GM19455 (cell line): ENCODE data around the gene KRTAP2-1.
"Not testable (repeated sequence)": the region's sequence is repeated elsewhere in the genome, so short reads cannot be mapped to it uniquely, and the experiment has no call there.

ENCODE experiments used
- ATAC-seq: cut with Tn5 transposase; IDR thresholded peaks from one replicate; pipeline ENCODE4 v1.9.1; 2021; ENCODE audit not compliant: unreplicated experiment

The KRTAP2-1 gene

DNA sequence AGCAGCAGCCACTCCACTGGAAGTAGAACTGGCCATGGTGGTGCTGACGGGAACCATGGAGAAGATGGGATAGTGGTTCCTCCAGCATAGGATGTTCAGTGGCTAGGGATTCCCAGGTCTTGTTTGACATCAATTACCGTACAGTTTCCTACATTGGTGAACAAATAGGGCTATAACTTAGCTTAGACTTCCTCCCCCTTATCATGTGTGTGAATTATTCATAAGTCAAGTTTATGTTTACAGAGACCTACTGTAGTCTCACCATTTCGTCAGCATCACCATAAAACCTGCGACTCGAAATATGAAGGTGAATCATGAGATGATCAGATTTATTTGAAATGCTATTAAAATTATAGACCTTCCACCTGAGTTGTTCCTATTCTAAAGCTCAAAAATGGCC is 11.6 kb upstream of the KRTAP2-1 start:
- ATAC-seq, result no peak

DNA sequence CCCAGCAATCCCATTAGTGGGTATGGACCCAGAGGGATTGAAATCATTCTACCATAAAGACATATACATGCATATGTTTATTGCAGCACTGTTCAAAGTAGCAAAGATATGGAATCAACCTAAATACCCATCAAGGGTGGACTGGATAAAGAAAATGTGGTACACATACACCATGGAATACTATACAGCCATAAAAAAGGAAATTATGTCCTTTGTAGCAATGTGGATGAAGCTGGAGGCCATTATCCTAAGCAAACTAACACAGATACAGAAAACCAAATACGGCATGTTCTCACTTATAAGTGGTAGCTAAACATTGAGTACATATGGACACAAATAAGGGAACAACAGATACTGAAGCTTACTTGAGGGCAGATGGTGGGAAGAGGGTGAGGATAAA is 10.4 kb upstream of the KRTAP2-1 start:
- ATAC-seq, result no peak

GRCh38 chr17:41055130-41055529 is 8.0 kb upstream of the KRTAP2-1 start, which contains the start of gene KRTAP2-2:
Gene KRTAP2-2, minus strand, starts transcription at chr17:41055230. Its CDS starts 19 bp downstream, at chr17:41055211.
- ATAC-seq, result not testable (repeated sequence)

DNA sequence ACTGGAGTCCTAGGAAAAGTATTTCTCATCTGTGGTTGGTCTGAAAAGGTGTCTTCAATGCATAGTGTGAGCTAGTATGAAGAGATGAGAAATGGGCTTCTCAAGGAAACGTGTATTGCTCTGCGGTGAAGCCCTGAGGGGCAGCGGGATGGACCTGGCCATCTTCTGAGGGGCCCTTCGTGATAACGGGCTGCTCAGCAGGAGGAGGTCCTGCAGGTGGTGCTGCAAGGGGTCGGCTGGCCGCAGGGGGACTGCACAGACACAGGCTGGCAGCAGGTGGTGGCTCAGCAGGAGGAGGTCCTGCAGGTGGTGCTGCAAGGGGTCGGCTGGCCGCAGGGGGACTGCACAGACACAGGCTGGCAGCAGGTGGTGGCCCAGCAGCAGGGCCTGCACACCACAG is 7.4 kb upstream of the KRTAP2-1 start:
- ATAC-seq, result not testable (repeated sequence)

GRCh38 chr17:41054025-41054424 is 6.9 kb upstream of the KRTAP2-1 start:
- no peak for ATAC-seq

DNA sequence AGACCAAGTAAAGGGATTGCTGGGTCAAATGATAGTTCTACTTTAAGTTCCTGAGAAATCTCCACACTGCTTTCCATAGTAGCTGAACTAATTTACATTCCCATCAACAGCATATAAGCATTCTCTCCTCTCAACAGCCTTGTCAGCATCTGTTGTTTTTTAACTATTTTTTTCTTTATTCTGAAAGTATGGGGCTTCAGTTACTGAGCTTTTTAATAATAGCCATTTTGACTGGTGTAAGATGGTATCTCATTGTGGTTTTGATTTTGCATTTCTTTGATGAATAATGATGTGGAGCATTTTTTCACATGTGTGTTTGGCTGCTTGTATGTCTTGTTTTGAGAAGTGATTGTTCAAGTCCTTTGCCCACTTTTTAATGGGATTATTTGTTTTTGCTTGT is 5.5 kb upstream of the KRTAP2-1 start:
- no peak for ATAC-seq

DNA sequence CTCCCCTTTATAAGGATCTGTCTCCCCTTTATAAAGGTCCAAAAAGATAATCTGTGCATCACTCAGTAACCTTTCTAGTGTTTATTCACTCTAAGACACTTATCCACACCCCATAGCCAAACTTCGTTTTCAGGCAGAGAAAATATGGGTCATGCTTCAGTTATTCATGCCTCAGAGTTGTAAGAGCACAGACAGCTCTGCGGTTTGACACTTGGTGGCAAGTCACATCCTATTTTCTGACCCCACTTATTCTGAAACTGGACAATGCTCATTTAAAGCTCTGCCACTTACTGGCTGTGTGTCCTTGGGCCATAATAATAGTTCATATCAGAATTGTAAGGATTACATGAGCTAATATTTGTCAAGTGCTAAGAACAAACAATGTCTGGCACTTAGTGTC is 2.0 kb upstream of the KRTAP2-1 start:
- no peak for ATAC-seq

DNA sequence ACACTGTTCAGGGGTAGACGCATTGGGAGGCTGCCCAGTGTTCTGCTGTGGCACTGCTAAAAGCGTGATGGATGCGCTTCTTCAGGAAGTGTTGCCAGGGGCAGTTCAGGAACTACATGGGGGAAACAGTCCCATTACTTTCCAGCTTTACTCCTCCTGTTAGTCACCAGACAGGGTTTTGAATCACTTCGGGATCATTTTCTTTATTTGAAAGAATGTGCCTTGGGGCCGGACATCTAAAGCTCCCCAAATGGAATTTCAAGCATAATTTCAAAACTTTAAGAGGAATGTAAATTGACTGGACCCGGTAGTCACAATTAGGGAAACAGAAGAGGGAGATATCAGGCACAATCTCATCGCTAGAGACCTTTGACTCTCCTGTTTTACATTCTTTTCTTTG is 1.3 kb upstream of the KRTAP2-1 start:
- no peak for ATAC-seq

- no peak for ATAC-seq
Measured at GRCh38 chr17:41042953-41043352, 4.2 kb downstream of the KRTAP2-1 start.

- ATAC-seq, result not testable (repeated sequence)
Measured at GRCh38 chr17:41040783-41041571, 6.1 kb downstream of the KRTAP2-1 start, which contains the start of gene KRTAP1-1. Gene KRTAP1-1, minus strand, starts transcription at chr17:41041450. Its CDS starts 53 bp downstream, at chr17:41041397.

- no peak for ATAC-seq
Measured at GRCh38 chr17:41037853-41038350, 9.2 kb downstream of the KRTAP2-1 start.

DNA sequence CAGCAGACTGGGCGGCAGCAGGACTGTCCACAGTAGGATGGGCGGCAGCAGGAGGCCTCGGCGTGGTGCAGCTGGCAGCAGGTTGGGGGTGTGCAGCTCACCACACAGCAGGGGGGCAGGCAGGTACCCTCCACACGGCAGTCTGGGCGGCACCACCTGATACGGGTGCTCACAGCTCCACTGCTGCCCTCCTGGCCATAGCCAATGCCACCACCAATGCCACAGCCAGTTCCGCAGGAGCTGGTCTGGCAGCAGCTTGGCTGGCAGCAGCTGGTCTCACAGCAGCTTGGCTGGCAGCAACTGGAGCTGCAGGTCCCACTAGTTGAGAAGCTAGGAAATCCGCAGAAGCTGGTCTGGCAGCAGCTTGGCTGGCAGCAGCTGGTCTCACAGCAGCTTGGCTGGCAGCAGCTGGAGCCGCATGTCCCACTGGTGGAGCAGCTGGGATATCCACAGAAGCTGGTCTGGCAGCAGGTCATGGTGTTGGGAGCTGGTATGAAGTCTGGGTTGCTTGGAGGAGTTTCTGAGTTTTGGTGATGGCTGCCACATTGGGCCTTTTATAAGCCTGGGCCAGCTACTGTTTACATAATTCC is 12.7 kb downstream of the KRTAP2-1 start, which contains the start of gene KRTAP1-3:
KRTAP1-3 (minus strand) TSS at position 529 of the 590 bp plus-strand sequence; CDS start at position 476, 53 bp downstream.
- not testable (repeated sequence) for ATAC-seq

DNA sequence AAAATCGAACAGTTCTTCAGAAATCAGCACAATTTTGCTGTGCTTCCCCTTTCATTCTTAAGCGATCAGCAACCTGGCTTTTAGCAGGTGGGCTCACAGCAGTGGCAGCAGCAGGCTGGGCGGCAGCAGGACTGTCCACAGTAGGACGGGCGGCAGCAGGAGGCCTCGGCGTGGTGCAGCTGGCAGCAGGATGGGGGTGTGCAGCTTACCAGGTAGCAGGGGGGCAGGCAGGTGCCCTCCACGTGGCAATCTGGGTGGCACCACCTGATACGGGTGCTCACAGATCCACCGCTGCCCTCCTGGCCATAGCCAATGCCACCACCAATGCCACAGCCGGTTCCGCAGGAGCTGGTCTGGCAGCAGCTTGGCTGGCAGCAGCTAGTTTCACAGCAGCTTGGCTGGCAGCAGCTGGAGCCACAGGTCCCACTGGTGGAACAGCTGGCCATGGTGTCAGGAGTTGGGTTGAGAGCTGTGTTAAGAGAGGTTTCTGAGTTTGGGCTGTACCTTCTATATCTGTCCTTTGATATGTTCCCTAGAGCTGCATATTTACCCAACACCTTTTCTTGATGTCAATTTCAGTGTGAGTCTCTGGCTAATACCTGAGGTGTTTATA is 17.4 kb downstream of the KRTAP2-1 start, which contains the start of gene KRTAP1-4:
KRTAP1-4 (minus strand) TSS at position 563 of the 613 bp plus-strand sequence; CDS start at position 446, 117 bp downstream.
- no peak for ATAC-seq

DNA sequence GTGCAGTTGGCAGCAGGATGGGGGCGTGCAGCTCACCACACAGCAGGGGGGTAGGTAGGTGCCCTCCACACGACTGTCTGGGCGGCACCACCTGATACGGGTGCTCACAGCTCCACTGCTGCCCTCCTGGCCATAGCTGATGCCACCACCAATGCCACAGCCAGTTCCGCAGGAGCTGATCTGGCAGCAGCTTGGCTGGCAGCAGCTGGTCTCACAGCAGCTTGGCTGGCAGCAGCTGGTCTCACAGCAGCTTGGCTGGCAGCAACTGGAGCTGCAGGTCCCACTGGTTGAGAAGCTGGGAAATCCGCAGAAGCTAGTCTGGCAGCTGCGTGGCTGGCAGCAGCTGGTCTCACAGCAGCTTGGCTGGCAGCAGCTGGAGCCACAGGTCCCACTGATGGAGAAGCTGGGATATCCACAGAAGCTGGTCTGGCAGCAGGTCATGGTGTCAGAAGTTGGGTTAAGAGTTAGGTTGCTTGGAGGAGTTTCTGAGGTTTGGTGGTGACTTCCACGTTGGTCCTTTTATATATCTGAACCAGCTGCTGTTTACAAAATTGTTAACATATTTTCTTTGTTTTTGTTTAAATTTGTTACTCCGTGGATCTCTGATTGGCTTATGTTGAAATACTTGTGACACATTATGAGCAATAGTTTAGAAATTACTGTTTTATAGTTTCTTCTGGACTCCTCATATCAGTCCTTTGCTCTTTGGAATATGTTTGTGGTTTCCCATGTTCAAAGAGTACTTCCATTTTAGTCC is 20.2 kb downstream of the KRTAP2-1 start, which contains the start of gene KRTAP1-5:
KRTAP1-5 (minus strand) TSS at position 494 of the 757 bp plus-strand sequence; CDS start at position 441, 53 bp downstream.
- ATAC-seq, result no peak

DNA sequence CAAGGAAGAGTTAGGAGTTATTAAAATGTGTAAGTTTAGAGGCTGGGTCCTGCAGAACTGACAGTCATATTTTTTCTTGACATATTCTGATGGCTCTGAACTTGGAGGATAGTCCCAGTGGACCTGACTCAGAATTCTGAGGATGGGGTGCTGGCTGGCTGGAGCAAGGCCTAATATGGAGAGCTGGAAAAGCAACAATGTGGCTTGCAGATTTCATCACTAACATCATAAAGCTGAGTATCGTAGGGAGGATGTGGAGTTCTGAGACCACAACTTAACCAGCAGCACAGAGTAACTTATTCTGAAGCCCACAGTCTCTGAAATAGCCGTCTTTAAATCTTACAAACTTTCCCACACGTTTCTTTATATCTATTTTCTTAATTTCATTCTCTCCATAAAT is 22.4 kb downstream of the KRTAP2-1 start:
- ATAC-seq, result no peak

- no peak for ATAC-seq
Measured at GRCh38 chr17:41020336-41020735, 26.8 kb downstream of the KRTAP2-1 start.

GRCh38 chr17:41019415-41019814 is 27.7 kb downstream of the KRTAP2-1 start:
- no peak for ATAC-seq

DNA sequence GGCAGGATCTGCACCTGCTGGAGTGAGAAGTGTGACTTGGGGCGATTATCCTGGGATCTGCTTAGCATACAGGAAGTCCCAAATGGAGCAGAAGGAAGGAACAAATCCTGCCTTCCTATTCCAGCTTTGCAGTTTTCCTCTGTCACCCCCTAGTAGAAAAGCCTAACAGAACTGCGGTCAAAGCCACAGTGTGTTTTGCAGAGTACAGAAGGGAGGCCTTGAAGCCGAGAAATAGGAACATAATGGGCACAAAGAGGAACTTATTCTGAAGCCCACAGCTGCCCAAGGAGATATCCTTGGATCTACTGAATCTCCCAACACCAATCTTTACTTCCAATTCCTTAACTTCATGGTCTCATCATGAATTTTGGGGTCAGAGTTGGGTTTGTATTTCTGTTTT is 28.6 kb downstream of the KRTAP2-1 start:
- no peak for ATAC-seq

DNA sequence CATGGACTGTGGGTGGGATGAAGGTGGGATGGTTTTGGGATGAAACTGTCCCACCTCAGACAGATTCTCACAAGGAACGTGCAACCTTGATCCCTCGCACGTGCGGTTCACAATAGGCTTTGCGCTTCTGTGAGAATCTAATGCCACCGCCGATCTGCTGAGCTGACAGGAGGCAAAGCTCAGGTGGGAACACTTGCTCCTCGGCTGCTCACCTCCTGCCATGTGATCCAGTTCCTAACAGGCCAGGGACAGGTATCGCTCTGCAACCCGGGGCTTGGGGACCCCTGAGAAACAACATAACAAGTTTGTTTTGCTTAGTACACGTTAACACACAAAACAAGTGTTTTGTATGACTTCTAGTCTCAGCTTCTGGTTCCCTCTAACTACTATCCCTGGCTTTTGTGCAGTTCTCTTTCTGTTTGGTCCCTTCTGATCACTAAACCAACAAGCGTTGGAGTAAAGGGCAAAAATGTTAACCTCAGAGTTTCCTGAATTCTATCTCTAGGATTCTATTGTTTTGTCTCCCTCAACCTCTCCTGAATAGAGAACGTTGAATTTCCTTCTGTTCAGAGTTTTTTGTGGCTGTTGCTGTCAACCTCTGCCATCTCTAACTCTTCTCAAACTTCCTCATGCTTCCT is 30.4 kb downstream of the KRTAP2-1 start:
- no peak for ATAC-seq

GRCh38 chr17:41015454-41015853 is 31.7 kb downstream of the KRTAP2-1 start:
- ATAC-seq, result no peak
